GM21360 (cell line): Measurements from ENCODE around the gene TYRO3.
"Not testable (repeated sequence)": the region's sequence is repeated elsewhere in the genome, so short reads cannot be mapped to it uniquely, and the experiment has no call there.

ENCODE experiments used
- ATAC-seq: cut with Tn5 transposase; IDR thresholded peaks from one replicate; pipeline ENCODE4 v1.9.1; 2021; ENCODE audit warnings: mild to moderate bottlenecking, moderate library complexity; ENCODE audit not compliant: unreplicated experiment

Gene TYRO3

GRCh38 chr15:41572866-41573265 is 13.9 kb downstream of the TYRO3 start:
- no peak for ATAC-seq

DNA sequence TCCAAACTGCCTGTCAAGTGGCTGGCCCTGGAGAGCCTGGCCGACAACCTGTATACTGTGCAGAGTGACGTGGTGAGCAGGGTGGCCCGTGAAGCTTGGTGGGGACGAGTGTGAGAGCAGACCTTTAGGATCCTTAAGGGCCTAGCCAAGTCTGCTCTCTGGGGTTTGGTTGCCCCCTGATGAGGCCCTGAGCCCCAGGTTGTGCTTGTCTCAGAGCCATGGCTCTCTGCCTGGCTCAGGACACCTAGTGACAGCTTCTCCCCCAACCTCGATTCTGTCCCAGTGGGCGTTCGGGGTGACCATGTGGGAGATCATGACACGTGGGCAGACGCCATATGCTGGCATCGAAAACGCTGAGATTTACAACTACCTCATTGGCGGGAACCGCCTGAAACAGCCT is 14.4 kb downstream of the TYRO3 start:
- no peak for ATAC-seq

DNA sequence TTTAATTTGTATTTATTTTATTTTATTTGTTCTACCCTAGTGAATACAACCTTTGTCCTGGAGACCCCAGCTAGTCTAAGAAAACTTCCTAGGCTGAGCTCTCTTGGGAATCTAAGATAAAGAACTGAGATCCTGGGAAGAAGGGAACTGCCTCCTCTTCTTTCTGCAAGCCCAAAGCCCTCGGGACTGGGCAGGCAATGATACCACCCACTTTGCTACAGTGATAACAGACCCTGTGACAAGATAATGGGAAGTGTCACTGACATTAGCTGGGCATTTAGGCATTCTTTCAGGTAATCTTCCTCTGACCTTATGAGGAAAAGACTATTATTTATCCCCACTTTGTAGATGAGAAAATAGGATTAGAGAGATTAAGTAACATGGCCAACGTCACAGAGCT is 15.1 kb downstream of the TYRO3 start:
- no peak for ATAC-seq

- ATAC-seq = no peak
Measured at GRCh38 chr15:41575282-41575681, 16.3 kb downstream of the TYRO3 start.

DNA sequence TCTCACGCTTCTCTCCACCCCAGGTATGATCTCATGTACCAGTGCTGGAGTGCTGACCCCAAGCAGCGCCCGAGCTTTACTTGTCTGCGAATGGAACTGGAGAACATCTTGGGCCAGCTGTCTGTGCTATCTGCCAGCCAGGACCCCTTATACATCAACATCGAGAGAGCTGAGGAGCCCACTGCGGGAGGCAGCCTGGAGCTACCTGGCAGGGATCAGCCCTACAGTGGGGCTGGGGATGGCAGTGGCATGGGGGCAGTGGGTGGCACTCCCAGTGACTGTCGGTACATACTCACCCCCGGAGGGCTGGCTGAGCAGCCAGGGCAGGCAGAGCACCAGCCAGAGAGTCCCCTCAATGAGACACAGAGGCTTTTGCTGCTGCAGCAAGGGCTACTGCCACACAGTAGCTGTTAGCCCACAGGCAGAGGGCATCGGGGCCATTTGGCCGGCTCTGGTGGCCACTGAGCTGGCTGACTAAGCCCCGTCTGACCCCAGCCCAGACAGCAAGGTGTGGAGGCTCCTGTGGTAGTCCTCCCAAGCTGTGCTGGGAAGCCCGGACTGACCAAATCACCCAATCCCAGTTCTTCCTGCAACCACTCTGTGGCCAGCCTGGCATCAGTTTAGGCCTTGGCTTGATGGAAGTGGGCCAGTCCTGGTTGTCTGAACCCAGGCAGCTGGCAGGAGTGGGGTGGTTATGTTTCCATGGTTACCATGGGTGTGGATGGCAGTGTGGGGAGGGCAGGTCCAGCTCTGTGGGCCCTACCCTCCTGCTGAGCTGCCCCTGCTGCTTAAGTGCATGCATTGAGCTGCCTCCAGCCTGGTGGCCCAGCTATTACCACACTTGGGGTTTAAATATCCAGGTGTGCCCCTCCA is 19.1 kb downstream of the TYRO3 start:
- no peak for ATAC-seq

GRCh38 chr15:41578736-41579383 is 19.8 kb downstream of the TYRO3 start:
- no peak for ATAC-seq

DNA sequence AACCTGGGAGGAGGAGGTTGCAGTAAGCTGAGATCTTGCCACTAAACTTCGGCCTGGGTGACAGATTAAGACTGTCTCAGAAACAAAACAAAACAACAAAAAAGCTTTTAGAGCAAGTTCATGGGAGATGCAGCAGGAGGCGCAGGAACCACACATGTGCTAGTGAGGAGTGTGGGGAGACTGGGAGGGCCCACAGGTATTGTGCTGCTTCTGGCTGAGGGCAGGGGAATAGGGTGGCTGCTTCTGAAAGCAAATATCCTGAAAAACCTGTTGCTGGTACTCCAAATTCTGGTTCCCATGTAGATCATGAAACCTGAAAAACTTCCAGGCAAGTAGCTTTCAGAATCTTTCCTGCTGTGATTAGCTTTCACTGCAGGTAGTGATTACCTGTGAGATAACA is 22.1 kb downstream of the TYRO3 start:
- ATAC-seq = no peak

DNA sequence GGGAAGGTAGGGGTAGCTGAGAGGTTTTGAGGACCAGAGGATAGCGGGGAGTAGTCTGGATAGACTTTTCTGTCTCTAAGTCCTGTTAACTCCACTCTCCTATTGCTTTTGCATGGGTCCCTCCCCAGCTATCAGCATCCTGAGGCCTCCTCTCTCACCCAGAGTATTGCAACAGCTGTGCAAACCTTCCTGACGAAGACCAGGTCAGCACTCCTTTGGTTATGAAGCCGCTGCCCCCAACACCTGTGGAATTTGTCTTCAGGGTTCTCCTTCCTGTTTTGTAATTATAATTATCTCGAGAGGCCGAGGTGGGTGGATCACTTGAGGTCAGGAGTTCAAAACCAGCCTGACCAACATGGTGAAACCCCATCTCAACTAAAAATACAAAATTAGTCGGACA is 24.8 kb downstream of the TYRO3 start:
- ATAC-seq = no peak

- ATAC-seq = no peak
Measured at GRCh38 chr15:41584636-41585126, 25.7 kb downstream of the TYRO3 start.

DNA sequence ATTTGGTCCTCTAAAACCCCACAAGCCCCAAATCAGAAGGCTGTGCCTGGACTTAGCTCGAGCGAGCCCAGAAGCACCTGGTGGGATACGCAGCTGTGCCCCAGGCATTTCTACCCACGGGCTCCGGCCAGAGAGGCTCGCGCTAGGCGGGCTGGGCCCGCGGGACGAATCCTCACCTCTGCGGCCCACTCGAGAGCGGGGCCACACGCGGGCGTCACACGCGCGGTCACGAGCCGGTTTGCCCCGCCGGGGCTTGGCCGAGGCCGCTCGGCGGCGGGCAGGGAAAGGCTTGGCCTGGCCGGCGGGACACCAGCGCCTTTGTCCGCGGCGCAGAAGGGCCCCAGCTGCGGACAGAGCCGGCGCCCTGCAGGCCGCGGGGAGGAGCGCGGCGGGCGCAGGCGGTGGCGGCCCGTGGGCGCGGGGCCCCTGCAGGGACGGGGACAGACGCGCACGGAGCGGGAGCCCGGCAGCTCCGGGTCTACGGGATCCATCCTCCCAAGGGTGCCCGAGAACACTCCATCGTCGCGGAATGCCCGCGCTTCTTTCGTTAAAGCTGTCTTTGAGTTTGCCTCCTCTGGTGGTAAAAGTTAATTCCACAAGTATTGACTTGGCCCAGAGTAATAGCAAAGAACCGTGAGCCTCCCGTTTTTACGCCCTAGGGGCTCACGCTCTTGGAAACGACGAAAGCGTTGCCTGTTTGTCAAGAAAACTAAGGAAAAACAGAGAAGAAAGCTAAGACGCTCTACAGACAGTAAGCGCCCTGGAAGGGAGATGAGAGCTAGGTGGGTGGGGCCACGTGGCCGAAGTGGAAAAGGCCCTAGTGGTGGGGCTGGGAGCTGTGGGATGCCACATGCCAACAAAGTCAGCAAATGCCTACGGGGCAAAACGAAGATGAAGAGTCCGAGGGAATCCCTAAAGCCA is 26.4 kb downstream of the TYRO3 start:
- ATAC-seq = no peak

DNA sequence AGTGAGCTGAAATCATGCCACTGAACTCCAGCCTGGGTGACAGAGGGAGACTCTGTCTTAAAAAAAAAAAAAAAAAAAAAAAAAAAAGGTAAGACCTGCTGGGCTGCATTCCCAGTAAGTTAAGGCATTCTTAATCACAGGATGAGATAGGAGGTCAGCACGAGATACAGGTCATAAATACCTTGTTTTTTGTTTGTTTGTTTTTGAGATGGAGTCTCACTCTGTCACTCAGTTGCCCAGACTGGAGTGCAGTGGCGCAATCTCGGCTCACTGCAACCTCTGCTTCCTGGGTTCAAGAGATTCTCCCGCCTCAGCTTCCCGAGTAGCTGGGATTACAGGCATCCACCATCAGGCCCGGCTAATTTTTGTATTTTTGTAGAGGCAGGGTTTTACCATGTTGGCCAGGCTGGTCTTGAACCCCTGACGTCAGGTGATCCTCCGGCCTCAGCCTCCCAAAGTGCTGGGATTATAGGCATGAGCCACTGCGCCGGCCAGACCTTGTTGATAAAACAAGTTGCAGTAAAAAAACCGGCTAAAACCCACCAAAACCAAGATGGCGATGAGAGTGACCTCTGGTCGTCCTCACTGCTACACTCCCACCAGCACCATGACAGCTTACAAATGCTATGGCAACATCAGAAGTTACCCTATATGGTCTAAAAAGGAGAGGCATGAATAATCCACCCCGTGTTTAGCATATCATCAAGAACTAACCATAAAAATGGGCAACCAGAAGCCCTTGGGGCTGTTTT is 27.7 kb downstream of the TYRO3 start:
- ATAC-seq = not testable (repeated sequence)

DNA sequence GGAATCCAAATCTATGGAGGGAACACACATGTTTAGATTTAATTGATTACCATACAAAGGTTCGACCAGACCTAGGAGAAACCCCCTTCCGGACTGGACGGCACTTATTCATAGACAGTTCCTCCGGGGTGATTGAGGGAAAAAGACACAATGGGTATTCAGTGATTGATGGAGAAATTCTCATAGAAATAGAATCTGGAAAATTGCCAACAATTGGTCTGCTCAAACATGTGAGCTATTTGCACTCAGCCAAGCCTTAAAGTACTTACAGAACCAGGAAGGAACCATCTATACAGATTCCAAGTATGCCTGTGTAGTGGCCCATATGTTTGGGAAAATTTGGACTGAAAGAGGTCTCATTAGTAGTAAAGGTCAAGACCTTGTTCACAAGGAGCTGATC is 30.0 kb downstream of the TYRO3 start:
- not testable (repeated sequence) for ATAC-seq

DNA sequence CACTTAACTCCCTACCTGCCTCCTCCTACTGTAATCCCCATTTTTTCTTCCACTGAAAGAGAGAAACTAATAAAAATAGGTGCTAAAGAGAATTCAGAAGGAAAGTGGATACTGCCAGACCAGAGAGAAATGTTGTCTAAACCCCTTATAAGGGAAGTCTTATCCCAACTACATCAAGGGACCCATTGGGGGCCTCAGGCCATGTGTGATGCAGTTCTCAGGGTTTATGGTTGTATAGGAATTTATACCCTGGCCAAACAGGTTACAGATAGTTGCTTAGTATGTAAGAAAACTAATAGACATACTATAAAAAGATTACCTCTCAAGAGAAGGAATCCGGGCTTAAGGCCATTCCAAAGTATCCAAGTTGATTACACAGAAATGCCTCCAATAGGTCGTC is 30.6 kb downstream of the TYRO3 start:
- ATAC-seq = not testable (repeated sequence)

GRCh38 chr15:41591217-41591616 is 32.2 kb downstream of the TYRO3 start:
- ATAC-seq = not testable (repeated sequence)

DNA sequence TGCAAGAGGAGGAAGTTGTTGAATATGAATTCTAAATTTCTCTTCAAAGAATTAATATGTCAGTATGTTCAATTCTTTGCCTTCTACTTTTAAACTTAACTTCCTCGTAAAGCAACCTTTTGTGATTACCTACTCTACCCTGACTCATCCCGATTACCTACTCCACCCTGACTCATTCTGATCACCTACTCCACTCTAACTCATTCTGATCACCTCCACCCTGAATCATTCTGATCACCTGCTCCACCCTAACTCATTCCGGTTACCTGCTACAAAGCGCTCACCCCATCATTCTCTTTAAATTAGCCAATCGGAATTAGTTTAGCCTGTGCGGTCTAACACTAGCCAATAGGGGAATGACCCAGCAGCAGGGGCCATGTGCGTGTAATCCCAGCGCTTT is 33.7 kb downstream of the TYRO3 start:
- not testable (repeated sequence) for ATAC-seq

DNA sequence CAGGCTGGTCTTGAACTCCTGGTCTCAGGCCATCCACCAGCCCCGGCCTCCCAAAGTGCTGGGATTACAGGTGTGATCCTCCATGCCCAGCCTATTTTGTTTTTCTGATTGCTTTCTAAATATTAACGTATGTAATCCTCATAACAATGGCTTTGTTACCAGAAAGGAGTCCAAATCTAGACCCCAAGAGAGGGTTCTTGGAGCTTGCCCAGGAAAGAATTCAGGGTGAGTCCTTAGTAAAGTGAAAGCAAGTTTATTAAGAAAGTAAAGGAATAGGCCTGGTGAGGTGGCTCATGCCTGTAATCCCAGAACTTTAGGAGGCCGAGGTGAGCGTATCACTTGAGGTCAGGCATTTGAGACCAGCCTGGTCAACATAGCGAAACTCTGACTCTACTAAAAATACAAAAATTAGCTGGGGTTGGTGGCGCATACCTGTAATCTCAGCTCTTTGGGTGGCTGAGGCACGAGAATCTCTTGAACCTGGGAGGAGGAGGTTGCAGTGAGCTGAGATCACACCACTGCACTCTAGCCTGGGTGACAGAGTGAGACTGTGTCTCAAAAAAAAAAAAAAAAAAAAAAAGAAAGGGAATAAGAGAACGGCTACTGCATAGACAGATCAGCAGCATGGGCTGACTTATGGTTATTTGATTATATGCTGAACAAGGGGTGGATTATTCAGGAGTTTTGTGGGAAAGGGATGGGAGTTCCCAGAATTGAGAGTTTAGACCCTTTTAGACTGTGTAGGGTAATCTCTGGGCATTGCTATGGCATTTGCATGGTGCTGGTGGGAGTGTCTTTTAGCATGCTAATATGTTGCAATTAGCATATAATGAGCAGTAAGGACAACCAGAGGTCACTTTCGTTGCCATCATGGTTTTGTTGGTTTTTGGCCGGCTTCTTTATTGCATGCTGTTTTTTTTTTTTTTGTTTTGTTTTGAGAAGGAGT is 36.1 kb downstream of the TYRO3 start:
- no peak for ATAC-seq

- no peak for ATAC-seq
Measured at GRCh38 chr15:41596972-41597371, 38.0 kb downstream of the TYRO3 start.

DNA sequence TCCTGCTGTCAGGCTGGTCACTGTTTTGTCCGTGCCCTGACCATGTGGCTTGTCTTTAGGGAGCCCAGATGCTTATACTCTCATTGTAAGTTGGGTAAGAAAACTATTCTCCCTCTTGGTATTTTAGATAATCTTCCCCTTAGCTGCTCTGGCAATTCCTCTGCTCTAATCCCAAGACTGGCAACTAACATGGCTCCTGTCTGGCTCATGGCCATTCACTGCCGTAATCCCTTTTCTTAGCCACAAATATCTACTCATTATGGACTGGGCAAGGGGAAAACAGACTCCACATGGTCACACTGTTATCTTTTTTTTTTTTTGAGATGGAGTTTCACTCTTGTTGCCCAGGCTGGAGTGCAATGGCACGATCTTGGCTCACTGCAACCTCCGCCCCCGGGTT is 38.8 kb downstream of the TYRO3 start:
- no peak for ATAC-seq

GRCh38 chr15:41599061-41599460 is 40.0 kb downstream of the TYRO3 start:
- no peak for ATAC-seq
